H9 (cell line): ENCODE measurements around the gene SFTPA2. TPM values are rescaled to one million over a fixed set of nuclear protein-coding genes. Genes with fewer than 3 reads are reported as not detected.
"Not testable (repeated sequence)": the region's sequence is repeated elsewhere in the genome, so short reads cannot be mapped to it uniquely, and the experiment has no call there.

ENCODE experiments used
- DNase-seq: peaks from one replicate; pipeline ENCODE4 v3.0.0-alpha.2; 2017
- H2AFZ ChIP-seq: one replicate; pipeline ENCODE4 v1.6.1; 2013; ENCODE audit warnings: mild to moderate bottlenecking, low read length, control low read depth, moderate library complexity
- H2AK5ac ChIP-seq: 2 replicates; pipeline ENCODE4 v1.6.1; 2013; ENCODE audit warnings: low read length, control low read depth, mixed read lengths; ENCODE audit not compliant: insufficient read length
- H2BK120ac ChIP-seq: one replicate; pipeline ENCODE4 v1.6.1; 2013; ENCODE audit warnings: low read depth, mild to moderate bottlenecking, low read length, control low read depth, inconsistent platforms; ENCODE audit not compliant: poor library complexity, severe bottlenecking
- H2BK12ac ChIP-seq: 2 replicates; pipeline ENCODE4 v1.6.1; 2013; ENCODE audit warnings: low read length, control low read depth, mixed read lengths, low read depth; ENCODE audit not compliant: insufficient read length
- H2BK15ac ChIP-seq: 2 replicates; pipeline ENCODE4 v1.6.1; 2013; ENCODE audit warnings: low read depth, low read length, control low read depth
- H2BK20ac ChIP-seq: one replicate; pipeline ENCODE4 v1.6.1; 2013; ENCODE audit warnings: low read depth, mild to moderate bottlenecking, low read length, control low read depth, inconsistent platforms; ENCODE audit not compliant: poor library complexity, severe bottlenecking
- H2BK5ac ChIP-seq: 2 replicates; pipeline ENCODE4 v1.6.1; 2013; ENCODE audit warnings: low read length, control low read depth, mixed read lengths; ENCODE audit not compliant: insufficient read length
- H3K14ac ChIP-seq: 2 replicates; pipeline ENCODE4 v1.6.1; 2013; ENCODE audit warnings: low read length, control low read depth; ENCODE audit not compliant: insufficient read depth
- H3K18ac ChIP-seq: 2 replicates; pipeline ENCODE4 v1.6.1; 2013; ENCODE audit warnings: low read depth, mild to moderate bottlenecking, mixed read lengths, low read length, control low read depth; ENCODE audit not compliant: insufficient read length
- H3K23ac ChIP-seq: 2 replicates; pipeline ENCODE4 v1.6.1; 2013; ENCODE audit warnings: low read length, control low read depth, mixed read lengths, low read depth; ENCODE audit not compliant: insufficient read length
- H3K23me2 ChIP-seq: 2 replicates; pipeline ENCODE4 v1.6.1; 2013; ENCODE audit warnings: low read depth, mild to moderate bottlenecking, mixed read lengths, low read length, control low read depth; ENCODE audit not compliant: insufficient read length, poor library complexity, severe bottlenecking
- H3K27ac ChIP-seq: 2 replicates; pipeline ENCODE4 v1.5.1; 2013; ENCODE audit warnings: low read length, control low read depth, mixed read lengths, low read depth; ENCODE audit not compliant: insufficient read length
- H3K27me3 ChIP-seq: 2 replicates; pipeline ENCODE4 v1.6.1; 2013; ENCODE audit warnings: low read length, control low read depth, inconsistent platforms; ENCODE audit not compliant: insufficient read depth
- H3K4ac ChIP-seq: 2 replicates; pipeline ENCODE4 v1.6.1; 2013; ENCODE audit warnings: low read depth, mild to moderate bottlenecking, control low read depth, inconsistent platforms, low read length, moderate library complexity
- H3K4me1 ChIP-seq: 2 replicates; pipeline ENCODE4 v1.6.1; 2013; ENCODE audit warnings: low read length, control low read depth, inconsistent platforms; ENCODE audit not compliant: insufficient read depth
- H3K4me2 ChIP-seq: 2 replicates; pipeline ENCODE4 v1.6.1; 2013; ENCODE audit warnings: low read length, control low read depth, mixed read lengths; ENCODE audit not compliant: insufficient read length, insufficient read depth
- H3K56ac ChIP-seq: 2 replicates; pipeline ENCODE4 v1.6.1; 2013; ENCODE audit warnings: low read depth, mild to moderate bottlenecking, mixed read lengths, low read length, control low read depth; ENCODE audit not compliant: insufficient read length
- H3K79me1 ChIP-seq: 2 replicates; pipeline ENCODE4 v1.6.1; 2013; ENCODE audit warnings: low read depth, mild to moderate bottlenecking, moderate library complexity, low read length, control low read depth, inconsistent platforms; ENCODE audit not compliant: insufficient read depth, poor library complexity, severe bottlenecking
- H3K79me2 ChIP-seq: 2 replicates; pipeline ENCODE4 v1.6.1; 2013; ENCODE audit warnings: low read length, control low read depth, inconsistent platforms; ENCODE audit not compliant: insufficient read depth
- H3K9ac ChIP-seq: 2 replicates; pipeline ENCODE4 v1.6.1; 2013; ENCODE audit warnings: low read length, control low read depth, mixed read lengths; ENCODE audit not compliant: insufficient read length; ENCODE audit errors: extremely low read depth
- H3K9me3 ChIP-seq: one replicate; pipeline ENCODE4 v1.6.1; 2013; ENCODE audit warnings: low read depth, low read length, inconsistent platforms; ENCODE audit not compliant: control insufficient read depth
- H3T11ph ChIP-seq: one replicate; pipeline ENCODE4 v1.6.1; 2013; ENCODE audit warnings: mild to moderate bottlenecking, low read length, control low read depth, inconsistent platforms
- H4K20me1 ChIP-seq: one replicate; pipeline ENCODE4 v1.6.1; 2013; ENCODE audit not compliant: control insufficient read depth, insufficient read length, insufficient read depth
- H4K5ac ChIP-seq: 2 replicates; pipeline ENCODE4 v1.6.1; 2013; ENCODE audit warnings: low read depth, mild to moderate bottlenecking, mixed read lengths, low read length, control low read depth; ENCODE audit not compliant: insufficient read length
- H4K8ac ChIP-seq: replicated peaks from 2 replicates; pipeline ENCODE4 v1.6.1; 2013; ENCODE audit warnings: low read length, control low read depth, mixed read lengths, low read depth; ENCODE audit not compliant: insufficient read length
- H4K91ac ChIP-seq: 2 replicates; pipeline ENCODE4 v1.6.1; 2013; ENCODE audit warnings: low read depth, mild to moderate bottlenecking, moderate library complexity, mixed read lengths, low read length, control low read depth; ENCODE audit not compliant: insufficient read length
- H3K27ac Mint-ChIP-seq, 3 experiments: 2 replicates in 2 of 3; 3 replicates in 1 of 3; pipeline ENCODE4 v1.8.0; 2020 to 2021; ENCODE audit warnings: mixed read lengths in 3 of 3, mild to moderate bottlenecking in 1 of 3, moderate library complexity in 1 of 3
- H3K27me3 Mint-ChIP-seq: 2 replicates; pipeline ENCODE4 v1.8.0; 2021; ENCODE audit warnings: low read depth, mild to moderate bottlenecking, moderate library complexity, mixed read lengths
- H3K36me3 Mint-ChIP-seq, 3 experiments: 2 replicates in 2 of 3; 3 replicates in 1 of 3; pipeline ENCODE4 v1.8.0; 2020 to 2021; ENCODE audit warnings: low read depth in 3 of 3, mixed read lengths in 3 of 3; ENCODE audit not compliant: insufficient read depth in 1 of 3
- H3K4me1 Mint-ChIP-seq, 2 experiments: 2 replicates each; pipeline ENCODE4 v1.8.0; 2020; ENCODE audit warnings: mixed read lengths in 2 of 2
- H3K4me3 Mint-ChIP-seq, 2 experiments: 2 replicates in 1 of 2; 3 replicates in 1 of 2; pipeline ENCODE4 v1.8.0; 2020 to 2021; ENCODE audit warnings: mild to moderate bottlenecking in 2 of 2, mixed read lengths in 2 of 2, moderate library complexity in 1 of 2
- H3K9me3 Mint-ChIP-seq, 2 experiments: 2 replicates in 1 of 2; 3 replicates in 1 of 2; pipeline ENCODE4 v1.8.0; 2020; ENCODE audit warnings: mild to moderate bottlenecking in 2 of 2, mixed read lengths in 2 of 2, moderate library complexity in 1 of 2
- WGBS: extraction: QIAGEN DNeasy Blood & Tissue Kit; methylation state at CpG from one replicate; pipeline ENCODE4 v1.1.7; 2013; ENCODE audit warnings: missing lambda C conversion rate, low lambda C conversion rate, mixed read lengths; ENCODE audit not compliant: insufficient read length; ENCODE audit errors: extremely low coverage; 5-methylcytosine and 5-hydroxymethylcytosine counted together
- total RNA-seq: library from RNA; stranded (reverse); gene quantifications from 2 replicates; pipeline ENCODE4 v1.2.1, GENCODE V29; 2021

The SFTPA2 gene
- total RNA-seq, 1 experiment from 2014 or later: not detected

- WGBS: no CpG with 5 or more reads among the region's 4 CpGs
- H3K23ac ChIP-seq: not testable (repeated sequence)
Observed at GRCh38 chr10:79508245-79508644, 52.0 kb downstream of the SFTPA2 start.

More at GRCh38 chr10:79508245-79508644, 52.0 kb downstream of the SFTPA2 start:
- H4K91ac ChIP-seq, H3T11ph ChIP-seq, H4K5ac ChIP-seq, H3K4me1 Mint-ChIP-seq, H2BK5ac ChIP-seq, H2AFZ ChIP-seq, H2BK15ac ChIP-seq, H3K9me3 ChIP-seq, H4K8ac ChIP-seq, H3K27ac Mint-ChIP-seq, H3K9me3 Mint-ChIP-seq, H3K56ac ChIP-seq, H4K20me1 ChIP-seq, H3K4me3 Mint-ChIP-seq, DNase-seq, H3K79me1 ChIP-seq, H3K27me3 ChIP-seq, H3K36me3 Mint-ChIP-seq, H3K79me2 ChIP-seq, H3K23me2 ChIP-seq, H3K9ac ChIP-seq, H2BK20ac ChIP-seq, H3K14ac ChIP-seq, H2BK12ac ChIP-seq, H3K4ac ChIP-seq, H3K4me2 ChIP-seq, H3K27ac ChIP-seq, H2BK120ac ChIP-seq, H3K18ac ChIP-seq, H2AK5ac ChIP-seq, H3K4me1 ChIP-seq: not testable (repeated sequence)
- H3K27me3 Mint-ChIP-seq: peaks cover 39% of the 10 kb centered on the region
